ENCODE results near the gene TOP1. TPM values are rescaled to one million over a fixed set of nuclear protein-coding genes. Genes with fewer than 3 reads are reported as not detected.

Gene TOP1
- total RNA-seq, 1 experiment from 2014 or later: 81.8 TPM

DNA sequence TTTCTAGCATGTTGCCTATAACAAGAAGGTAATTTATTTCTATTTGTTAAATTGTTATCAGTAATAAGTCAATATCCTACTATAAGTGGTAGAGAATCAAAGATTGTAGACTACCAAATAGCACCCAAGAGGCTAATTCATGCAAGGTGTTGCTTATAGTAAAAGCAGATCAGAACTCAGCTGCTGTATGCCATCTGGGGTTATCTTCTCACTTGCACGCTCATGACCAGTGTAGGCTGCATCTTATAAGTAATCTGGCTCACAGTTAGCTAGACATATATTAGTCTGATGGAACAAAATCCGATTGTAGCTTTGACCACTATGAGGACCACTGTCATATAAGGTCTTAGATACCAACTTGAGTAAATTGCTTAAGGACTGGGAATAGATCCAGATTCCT, 17.0 kb downstream of the TOP1 start:
- DNase-seq (ENCODE audit: low spot score): no peak
- H3K27ac Mint-ChIP-seq: no peak overlapping the region
- POLR2A ChIA-PET: interaction anchor here (1.4 kb wide), 1 partner anchor 8 kb away, joined by 3 read pairs; no protein-coding TSS in a partner anchor

More for the DNA sequence above, 17.0 kb downstream of the TOP1 start:
- H3K4me3 Mint-ChIP-seq: no peak overlapping the region
- no peak for ATAC-seq
- TF ChIP-seq NR3C1 (CRISPR knock-in tag; conservative IDR thresholded peaks at IDR 0.05; ENCODE audit: low read depth) (no peak), CBFB (CRISPR knock-in tag; IDR thresholded peaks at IDR 0.05; ENCODE audit: low read depth) (no peak), SMAD4 (CRISPR knock-in tag; IDR thresholded peaks at IDR 0.05) (no peak), GTF2I (CRISPR knock-in tag; conservative IDR thresholded peaks at IDR 0.05) (no peak), IRF2 (CRISPR knock-in tag; IDR thresholded peaks at IDR 0.05; ENCODE audit: borderline replicate concordance, low read depth) (no peak), ATF1 (CRISPR knock-in tag; IDR thresholded peaks at IDR 0.05) (no peak), NFATC4 (CRISPR knock-in tag; IDR thresholded peaks at IDR 0.05) (no peak), MLX (CRISPR knock-in tag; IDR thresholded peaks at IDR 0.05) (no peak), ERG (CRISPR knock-in tag; IDR thresholded peaks at IDR 0.05) (no peak), ZNF425 (CRISPR knock-in tag; conservative IDR thresholded peaks at IDR 0.05) (no peak)
- TF ChIP-seq, protein P1, sequence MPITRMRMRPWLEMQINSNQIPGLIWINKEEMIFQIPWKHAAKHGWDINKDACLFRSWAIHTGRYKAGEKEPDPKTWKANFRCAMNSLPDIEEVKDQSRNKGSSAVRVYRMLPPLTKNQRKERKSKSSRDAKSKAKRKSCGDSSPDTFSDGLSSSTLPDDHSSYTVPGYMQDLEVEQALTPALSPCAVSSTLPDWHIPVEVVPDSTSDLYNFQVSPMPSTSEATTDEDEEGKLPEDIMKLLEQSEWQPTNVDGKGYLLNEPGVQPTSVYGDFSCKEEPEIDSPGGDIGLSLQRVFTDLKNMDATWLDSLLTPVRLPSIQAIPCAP (CRISPR knock-in tag; IDR thresholded peaks at IDR 0.05): no peak
- TF ChIP-seq, protein P2, sequence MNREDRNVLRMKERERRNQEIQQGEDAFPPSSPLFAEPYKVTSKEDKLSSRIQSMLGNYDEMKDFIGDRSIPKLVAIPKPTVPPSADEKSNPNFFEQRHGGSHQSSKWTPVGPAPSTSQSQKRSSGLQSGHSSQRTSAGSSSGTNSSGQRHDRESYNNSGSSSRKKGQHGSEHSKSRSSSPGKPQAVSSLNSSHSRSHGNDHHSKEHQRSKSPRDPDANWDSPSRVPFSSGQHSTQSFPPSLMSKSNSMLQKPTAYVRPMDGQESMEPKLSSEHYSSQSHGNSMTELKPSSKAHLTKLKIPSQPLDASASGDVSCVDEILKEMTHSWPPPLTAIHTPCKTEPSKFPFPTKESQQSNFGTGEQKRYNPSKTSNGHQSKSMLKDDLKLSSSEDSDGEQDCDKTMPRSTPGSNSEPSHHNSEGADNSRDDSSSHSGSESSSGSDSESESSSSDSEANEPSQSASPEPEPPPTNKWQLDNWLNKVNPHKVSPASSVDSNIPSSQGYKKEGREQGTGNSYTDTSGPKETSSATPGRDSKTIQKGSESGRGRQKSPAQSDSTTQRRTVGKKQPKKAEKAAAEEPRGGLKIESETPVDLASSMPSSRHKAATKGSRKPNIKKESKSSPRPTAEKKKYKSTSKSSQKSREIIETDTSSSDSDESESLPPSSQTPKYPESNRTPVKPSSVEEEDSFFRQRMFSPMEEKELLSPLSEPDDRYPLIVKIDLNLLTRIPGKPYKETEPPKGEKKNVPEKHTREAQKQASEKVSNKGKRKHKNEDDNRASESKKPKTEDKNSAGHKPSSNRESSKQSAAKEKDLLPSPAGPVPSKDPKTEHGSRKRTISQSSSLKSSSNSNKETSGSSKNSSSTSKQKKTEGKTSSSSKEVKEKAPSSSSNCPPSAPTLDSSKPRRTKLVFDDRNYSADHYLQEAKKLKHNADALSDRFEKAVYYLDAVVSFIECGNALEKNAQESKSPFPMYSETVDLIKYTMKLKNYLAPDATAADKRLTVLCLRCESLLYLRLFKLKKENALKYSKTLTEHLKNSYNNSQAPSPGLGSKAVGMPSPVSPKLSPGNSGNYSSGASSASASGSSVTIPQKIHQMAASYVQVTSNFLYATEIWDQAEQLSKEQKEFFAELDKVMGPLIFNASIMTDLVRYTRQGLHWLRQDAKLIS (CRISPR knock-in tag; IDR thresholded peaks at IDR 0.05; ENCODE audit: borderline replicate concordance): no peak
- TF ChIP-seq, protein P3, sequence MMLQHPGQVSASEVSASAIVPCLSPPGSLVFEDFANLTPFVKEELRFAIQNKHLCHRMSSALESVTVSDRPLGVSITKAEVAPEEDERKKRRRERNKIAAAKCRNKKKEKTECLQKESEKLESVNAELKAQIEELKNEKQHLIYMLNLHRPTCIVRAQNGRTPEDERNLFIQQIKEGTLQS (CRISPR knock-in tag; conservative IDR thresholded peaks at IDR 0.05): no peak
- H3K36me3 Mint-ChIP-seq: no peaks in the 10 kb centered on the region
- no peaks in the 10 kb centered on the region; the same call in 1 of the 2 replicates for H3K27me3 Mint-ChIP-seq (ENCODE audit: low read depth)
- H3K9me3 Mint-ChIP-seq: no peaks in the 10 kb centered on the region
- H3K4me1 Mint-ChIP-seq: peaks cover 73% of the 10 kb centered on the region
- CTCF ChIA-PET: interaction anchor here (1.2 to 8.5 kb wide), 4 partner anchors 10 to 100 kb away, joined by 3 to 46 read pairs (median 4); no protein-coding TSS in a partner anchor

Data from WTC11 (cell line).